ENCODE measurements around the gene CHST12.

DNA sequence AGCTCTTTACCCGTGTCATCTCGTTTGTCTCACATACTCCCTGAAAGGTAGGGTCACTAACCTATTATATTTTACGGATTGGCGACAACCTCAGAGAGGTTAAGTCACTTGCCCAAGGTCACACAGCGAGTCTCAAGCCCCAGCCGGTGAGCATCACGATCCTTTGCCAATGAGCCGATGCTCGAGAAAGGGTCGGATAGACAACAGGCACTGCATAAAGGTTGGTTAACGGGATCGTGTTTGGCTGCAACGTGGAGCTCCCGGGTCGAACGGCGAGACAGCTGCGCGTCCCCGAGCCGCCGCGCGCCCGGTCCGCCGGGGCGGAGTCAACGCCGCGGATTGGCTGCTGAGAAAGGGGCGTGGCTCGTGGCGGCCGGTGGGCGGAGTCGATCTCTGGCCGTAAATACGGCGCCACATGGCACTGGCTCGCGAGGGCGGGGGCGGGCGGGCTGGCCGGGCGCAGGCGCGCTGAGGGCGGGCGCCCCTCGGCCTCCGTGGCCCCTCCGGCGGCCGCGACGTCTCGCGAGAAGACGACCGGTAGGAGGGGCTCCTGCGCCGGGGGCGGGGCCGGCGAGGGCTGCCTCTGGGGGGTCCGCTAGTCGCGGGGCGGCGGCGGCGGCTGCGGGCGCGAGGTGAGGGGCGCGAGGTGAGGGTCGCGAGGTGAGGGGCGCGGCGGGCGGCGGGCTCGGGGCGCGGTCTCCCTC lies at the start of gene CHST12:
- TF ChIP-seq, protein P1, sequence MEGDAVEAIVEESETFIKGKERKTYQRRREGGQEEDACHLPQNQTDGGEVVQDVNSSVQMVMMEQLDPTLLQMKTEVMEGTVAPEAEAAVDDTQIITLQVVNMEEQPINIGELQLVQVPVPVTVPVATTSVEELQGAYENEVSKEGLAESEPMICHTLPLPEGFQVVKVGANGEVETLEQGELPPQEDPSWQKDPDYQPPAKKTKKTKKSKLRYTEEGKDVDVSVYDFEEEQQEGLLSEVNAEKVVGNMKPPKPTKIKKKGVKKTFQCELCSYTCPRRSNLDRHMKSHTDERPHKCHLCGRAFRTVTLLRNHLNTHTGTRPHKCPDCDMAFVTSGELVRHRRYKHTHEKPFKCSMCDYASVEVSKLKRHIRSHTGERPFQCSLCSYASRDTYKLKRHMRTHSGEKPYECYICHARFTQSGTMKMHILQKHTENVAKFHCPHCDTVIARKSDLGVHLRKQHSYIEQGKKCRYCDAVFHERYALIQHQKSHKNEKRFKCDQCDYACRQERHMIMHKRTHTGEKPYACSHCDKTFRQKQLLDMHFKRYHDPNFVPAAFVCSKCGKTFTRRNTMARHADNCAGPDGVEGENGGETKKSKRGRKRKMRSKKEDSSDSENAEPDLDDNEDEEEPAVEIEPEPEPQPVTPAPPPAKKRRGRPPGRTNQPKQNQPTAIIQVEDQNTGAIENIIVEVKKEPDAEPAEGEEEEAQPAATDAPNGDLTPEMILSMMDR (conservative IDR thresholded peaks at IDR 0.05; ENCODE audit: low read length) = no peak
- TF ChIP-seq EZH2phosphoT487 (IDR thresholded peaks at IDR 0.05; ENCODE audit: borderline replicate concordance, low read depth, low read length) = no peak
